Esophagus squamous epithelium (tissue), 5 donors: Measurements from ENCODE around the gene GIPC2. TPM values are rescaled to one million over a fixed set of nuclear protein-coding genes. Genes with fewer than 3 reads are reported as not detected.

Source experiments
- DNase-seq: peaks from one replicate; lab custom pipeline; 2025; lab: John Stamatoyannopoulos, UW
- H3K27ac ChIP-seq, 4 donors: fragments of 200-600 bp; sonication (generic); one replicate each; pipeline ENCODE4 v1.5.1; 2016 to 2019; ENCODE audit warnings: mild to moderate bottlenecking in 1 of 4
- H3K27me3 ChIP-seq, 4 donors: fragments of 200-600 bp; sonication (generic); 1 replicate in 3 of 4; 2 replicates in 1 of 4; pipeline versions ENCODE4 v1.5.1 to v1.6.0; 2017 to 2021; ENCODE audit warnings: antibody characterized with exemption in 1 of 4
- H3K36me3 ChIP-seq, 3 donors: fragments of 200-600 bp; sonication (generic); one replicate each; pipeline ENCODE4 v1.5.1; 2016 to 2019
- H3K4me1 ChIP-seq, 3 donors: fragments of 200-600 bp; sonication (generic); one replicate each; pipeline ENCODE4 v1.5.1; 2017 to 2019
- H3K4me3 ChIP-seq, 4 donors: fragments of 200-600 bp; sonication (generic); 1 replicate in 3 of 4; 2 replicates in 1 of 4; pipeline ENCODE4 v1.5.1; 2016 to 2019; ENCODE audit warnings: mild to moderate bottlenecking in 2 of 4, moderate library complexity in 1 of 4
- H3K9me3 ChIP-seq, 3 donors: fragments of 200-600 bp; sonication (generic); one replicate each; pipeline ENCODE4 v1.5.1; 2016 to 2019
- CTCF ChIP-seq, 6 experiments: fragments of 450-650 bp in 4 of 6; fragments of 200-600 bp in 2 of 6; sonication (generic) in 2 of 6; IDR thresholded peaks; one replicate each; pipeline ENCODE4 v1.5.1; 2016 to 2019; ENCODE audit warnings: antibody characterized with exemption in 6 of 6, mild to moderate bottlenecking in 4 of 6, moderate library complexity in 4 of 6
- POLR2A ChIP-seq, 4 donors: fragments of 450-650 bp; IDR thresholded peaks; one replicate each; pipeline ENCODE4 v1.6.1; 2017; ENCODE audit warnings: antibody characterized with exemption in 4 of 4, mild to moderate bottlenecking in 4 of 4, moderate library complexity in 3 of 4
- WGBS, 2 donors: methylation state at CpG; one replicate each; pipeline ENCODE4 v1.1.5; 2018; 5-methylcytosine and 5-hydroxymethylcytosine counted together
- intact Hi-C: fragments of 100-400 bp; cut with DNase I; formaldehyde crosslinking; loops from one replicate; pipeline ENCODE4 v1.15.0; 2022
- small RNA-seq, 4 donors: library from RNA; depleted of rRNA; stranded (forward); fragments of <200 nt; gene quantifications; one replicate each; pipeline ENCODE3, GENCODE V24; 2016
- total RNA-seq, 4 donors: library from RNA; depleted of rRNA; stranded (reverse); fragments of >200 nt; gene quantifications; one replicate each; pipeline ENCODE4 v1.1.0, GENCODE V29; 2016
- donor health status: DM: yes; HTN: yes; CAD: no.

GIPC2 gene
- total RNA-seq, 4 donors from 2014 or later, result 2.8 to 4.2 (median 3.7) TPM

GRCh38 chr1:78176448-78176847 lies 130.7 kb downstream of the GIPC2 start:
- WGBS, 2 donors, result 28 to 33% methylated on average over 3 of the region's 3 CpGs

GRCh38 chr1:78177708-78178270 lies 132.0 kb downstream of the GIPC2 start:
- Histone ChIP-seq H3K27ac (no peak overlapping the region), H3K4me1 (peaks cover 0 to 10% (median 4%) of the 10 kb centered on the region in 3 donors), H3K27me3 (peaks cover 0 to 66% (median 0%) of the 10 kb centered on the region in 4 donors), H3K36me3 (no peaks in the 10 kb centered on the region), H3K9me3 (no peaks in the 10 kb centered on the region), H3K4me3 (no peak overlapping the region)
- 64 to 73% methylated on average over 3 of the region's 3 CpGs for WGBS, 2 donors
- TF ChIP-seq CTCF (IDR thresholded peaks at IDR 0.05), result no peak
- TF ChIP-seq POLR2A (IDR thresholded peaks at IDR 0.05), result no peak
- DNase-seq, result no peak
- intact Hi-C loops, result no loop called here

More at GRCh38 chr1:78176448-78176847, 130.7 kb downstream of the GIPC2 start:
- DNase-seq, result no peak
- Histone ChIP-seq H3K4me1 (peaks cover 2 to 21% (median 4%) of the 10 kb centered on the region in 3 donors), H3K4me3 (no peak overlapping the region), H3K9me3 (no peaks in the 10 kb centered on the region), H3K36me3 (no peaks in the 10 kb centered on the region), H3K27ac (no peak overlapping the region), H3K27me3 (peaks cover 0 to 52% (median 0%) of the 10 kb centered on the region in 4 donors)
- TF ChIP-seq CTCF (IDR thresholded peaks at IDR 0.05) (no peak), POLR2A (IDR thresholded peaks at IDR 0.05) (no peak)
- intact Hi-C loops, result no loop called here

- TF ChIP-seq CTCF (IDR thresholded peaks at IDR 0.05) (no peak), POLR2A (IDR thresholded peaks at IDR 0.05) (no peak)
- no peak overlapping the region for H3K4me3 ChIP-seq
- no peak for DNase-seq
- intact Hi-C loops, result no loop called here
- H3K9me3 ChIP-seq, result no peaks in the 10 kb centered on the region
- H3K4me1 ChIP-seq, result peaks cover 0 to 10% (median 4%) of the 10 kb centered on the region in 3 donors
- no peaks in the 10 kb centered on the region for H3K36me3 ChIP-seq
- 68 to 86% methylated on average over 3 to 4 of the region's 4 CpGs for WGBS, 2 donors
- peaks cover 0 to 68% (median 0%) of the 10 kb centered on the region in 4 donors for H3K27me3 ChIP-seq
- H3K27ac ChIP-seq, result no peak overlapping the region
Measured at GRCh38 chr1:78178816-78179215, 133.1 kb downstream of the GIPC2 start.

- intact Hi-C loops, result no loop called here
- H3K9me3 ChIP-seq, result no peaks in the 10 kb centered on the region
- DNase-seq, result no peak
- TF ChIP-seq CTCF (IDR thresholded peaks at IDR 0.05), result no peak
- TF ChIP-seq POLR2A (IDR thresholded peaks at IDR 0.05), result no peak
- H3K27ac ChIP-seq, result no peak overlapping the region
- H3K4me1 ChIP-seq, result no peaks in the 10 kb centered on the region
- H3K4me3 ChIP-seq, result no peak overlapping the region
- H3K27me3 ChIP-seq, result peaks cover 0 to 61% (median 0%) of the 10 kb centered on the region in 4 donors
- WGBS, 2 donors, result 65 to 71% methylated on average over 3 of the region's 3 CpGs
- no peaks in the 10 kb centered on the region for H3K36me3 ChIP-seq
Measured at GRCh38 chr1:78184460-78185072, 138.8 kb downstream of the GIPC2 start.

Small RNA genes within 50 kb of the gene (small RNA-seq; reads per million reads assigned to genes)
- gene AC103591.3, result 0 to 0.09 (median 0) reads per million in 4 donors
- 0 to 0.09 (median 0) reads per million in 4 donors for gene RNA5SP22
- gene RNU6-1102P, result 0 reads per million in 4 donors

Other genes with a start within 250 kb of the GIPC2 start
- 10 to 100 TPM in 2 of 4 donors, 1 to 10 TPM in 1, under 1 TPM in 1; 0.76 to 34.1 (median 8.2) TPM for gene NEXN, start 157.3 kb upstream of the GIPC2 start, total RNA-seq
- 100 to 1,000 TPM in 2 of 4 donors, 10 to 100 TPM in 2; 44.6 to 103 (median 77.8) TPM for gene FUBP1, start 66.9 kb upstream of the GIPC2 start, total RNA-seq
- 10 to 100 TPM; 11.9 to 27.3 (median 22.5) TPM for gene DNAJB4, start 41.0 kb upstream of the GIPC2 start, total RNA-seq